22Rv1 (cell line): ENCODE results near the gene PRSS48.

Experiments used
- ZFX ChIP-seq: fragments of 450-650 bp; IDR thresholded peaks from 2 replicates; pipeline ENCODE4 v1.6.1; 2017; ENCODE audit warnings: antibody characterized with exemption, borderline replicate concordance
- TF ChIP-seq, protein P1 (sequence below): fragments of 450-650 bp; IDR thresholded peaks from 2 replicates; pipeline ENCODE4 v1.5.1; 2017; ENCODE audit warnings: mild to moderate bottlenecking

DNA sequence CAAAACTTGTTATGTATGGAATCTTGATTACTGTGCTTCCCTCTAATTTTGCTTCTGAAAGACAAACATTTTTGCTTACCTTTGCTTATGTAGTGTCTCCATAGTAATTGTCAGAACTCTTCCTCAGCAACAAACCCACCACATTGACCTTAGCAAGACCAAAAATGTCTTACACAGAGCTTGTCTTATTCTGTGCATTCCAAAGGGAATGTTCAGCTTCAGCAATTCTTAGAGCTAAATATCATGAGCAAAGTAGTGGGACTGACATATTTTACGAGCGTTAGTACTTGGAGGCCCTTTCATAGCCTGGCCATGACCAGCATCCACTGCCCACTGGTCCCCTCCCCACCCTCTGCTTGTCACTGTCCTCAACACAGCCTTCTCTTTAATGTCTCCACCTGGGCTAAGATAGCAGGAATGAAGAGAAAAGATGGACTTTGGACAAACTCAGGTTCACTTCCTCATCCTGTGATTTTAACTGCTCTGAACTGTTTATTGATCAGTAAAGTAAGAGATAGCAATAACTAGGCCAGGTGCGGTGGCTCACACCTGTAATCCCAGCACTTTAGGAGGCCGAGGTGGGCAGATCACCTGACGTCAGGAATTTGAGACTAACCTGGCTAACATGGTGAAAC lies 63.9 kb downstream of the PRSS48 start:
- TF ChIP-seq, protein P1, sequence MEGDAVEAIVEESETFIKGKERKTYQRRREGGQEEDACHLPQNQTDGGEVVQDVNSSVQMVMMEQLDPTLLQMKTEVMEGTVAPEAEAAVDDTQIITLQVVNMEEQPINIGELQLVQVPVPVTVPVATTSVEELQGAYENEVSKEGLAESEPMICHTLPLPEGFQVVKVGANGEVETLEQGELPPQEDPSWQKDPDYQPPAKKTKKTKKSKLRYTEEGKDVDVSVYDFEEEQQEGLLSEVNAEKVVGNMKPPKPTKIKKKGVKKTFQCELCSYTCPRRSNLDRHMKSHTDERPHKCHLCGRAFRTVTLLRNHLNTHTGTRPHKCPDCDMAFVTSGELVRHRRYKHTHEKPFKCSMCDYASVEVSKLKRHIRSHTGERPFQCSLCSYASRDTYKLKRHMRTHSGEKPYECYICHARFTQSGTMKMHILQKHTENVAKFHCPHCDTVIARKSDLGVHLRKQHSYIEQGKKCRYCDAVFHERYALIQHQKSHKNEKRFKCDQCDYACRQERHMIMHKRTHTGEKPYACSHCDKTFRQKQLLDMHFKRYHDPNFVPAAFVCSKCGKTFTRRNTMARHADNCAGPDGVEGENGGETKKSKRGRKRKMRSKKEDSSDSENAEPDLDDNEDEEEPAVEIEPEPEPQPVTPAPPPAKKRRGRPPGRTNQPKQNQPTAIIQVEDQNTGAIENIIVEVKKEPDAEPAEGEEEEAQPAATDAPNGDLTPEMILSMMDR: no peak
- no peak for TF ChIP-seq ZFX
